Esophagus squamous epithelium (tissue), 4 donors: ENCODE measurements around the gene LARP4B.

Experiments used
- CTCF ChIP-seq, 6 experiments: fragments of 450-650 bp in 4 of 6; fragments of 200-600 bp in 2 of 6; sonication (generic) in 2 of 6; IDR thresholded peaks; one replicate each; pipeline ENCODE4 v1.5.1; 2016 to 2019; ENCODE audit warnings: antibody characterized with exemption in 6 of 6, mild to moderate bottlenecking in 4 of 6, moderate library complexity in 4 of 6
- POLR2A ChIP-seq, 4 donors: fragments of 450-650 bp; IDR thresholded peaks; one replicate each; pipeline ENCODE4 v1.6.1; 2017; ENCODE audit warnings: antibody characterized with exemption in 4 of 4, mild to moderate bottlenecking in 4 of 4, moderate library complexity in 3 of 4

DNA sequence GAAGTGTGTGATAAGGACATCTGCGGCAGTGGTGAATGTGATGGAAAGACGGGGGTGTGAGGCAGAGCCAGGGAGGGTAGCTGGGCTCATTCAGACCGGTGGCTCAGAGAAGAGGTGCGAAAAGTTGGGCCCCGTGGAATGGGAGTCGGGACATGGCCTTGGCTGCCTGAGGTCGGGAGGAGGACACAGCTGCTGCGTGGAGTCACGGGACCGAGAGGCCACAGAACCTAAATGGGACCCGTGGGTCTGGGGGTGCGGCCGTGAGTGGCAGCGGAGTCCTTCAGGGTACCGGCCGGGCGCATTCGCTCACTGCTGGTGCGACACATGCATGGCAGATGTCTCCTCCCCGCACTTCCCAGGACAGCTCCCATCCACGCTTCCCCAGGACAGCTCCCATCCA lies 22.9 kb upstream of the LARP4B start:
- no peak for TF ChIP-seq CTCF (IDR thresholded peaks at IDR 0.05)
- TF ChIP-seq POLR2A (IDR thresholded peaks at IDR 0.05): no peak
